Activated CD8-positive, alpha-beta T cell treated with anti-CD3 and anti-CD28 coated beads for 36 hours (primary cell): Measurements from ENCODE around the gene CERS1. TPM values are rescaled to one million over a fixed set of nuclear protein-coding genes. Genes with fewer than 3 reads are reported as not detected.

Source experiments
- ATAC-seq: fragments of 200-7000 bp; cut with Tn5 transposase; one replicate; pipeline ENCODE4 v1.10.0; 2021; ENCODE audit warnings: mild to moderate bottlenecking, moderate library complexity
- CTCF ChIA-PET: fragments of 350-600 bp; sonication (Branson Sonifier 250); formaldehyde crosslinking; loops from one replicate; lab custom pipeline; 2021; ENCODE audit warnings: antibody characterized with exemption; lab: Charles Lee
- POLR2A ChIA-PET: fragments of 350-600 bp; sonication (Branson Sonifier 250); formaldehyde crosslinking; loops from one replicate; lab custom pipeline; 2021; ENCODE audit warnings: antibody characterized with exemption; lab: Charles Lee
- DNase-seq: peaks from one replicate; pipeline ENCODE4 v3.0.0-alpha.2; 2020
- H3K27ac Mint-ChIP-seq: one replicate; pipeline ENCODE4 v1.8.0; 2021; ENCODE audit warnings: mild to moderate bottlenecking, mixed read lengths
- H3K27me3 Mint-ChIP-seq: one replicate; pipeline ENCODE4 v1.8.0; 2021; ENCODE audit warnings: mixed read lengths
- H3K36me3 Mint-ChIP-seq: one replicate; pipeline ENCODE4 v1.8.0; 2021; ENCODE audit warnings: low read depth, mixed read lengths
- H3K4me1 Mint-ChIP-seq: one replicate; pipeline ENCODE4 v1.8.0; 2021; ENCODE audit warnings: low read depth, mixed read lengths
- H3K4me3 Mint-ChIP-seq: one replicate; pipeline ENCODE4 v1.8.0; 2021; ENCODE audit warnings: mild to moderate bottlenecking, moderate library complexity, mixed read lengths
- H3K9me3 Mint-ChIP-seq: one replicate; pipeline ENCODE4 v1.8.0; 2021; ENCODE audit warnings: mixed read lengths
- intact Hi-C: fragments of 100-400 bp; cut with micrococcal nuclease; formaldehyde crosslinking; loops from one replicate; pipeline ENCODE4 v1.10.0; 2022
- total RNA-seq, 2 experiments: library from RNA; stranded (reverse); gene quantifications; one replicate each; pipeline ENCODE4 v1.2.3, GENCODE V29; 2021
- TF ChIP-seq, protein P1 (sequence below): fragments of 200-600 bp; IDR thresholded peaks from one replicate; pipeline ENCODE4 v1.8.0; 2022; ENCODE audit warnings: antibody characterized with exemption, mild to moderate bottlenecking

The CERS1 gene
- total RNA-seq, 2 experiments from 2014 or later: 0.18 to 0.36 TPM

GRCh38 chr19:18898607-18899408 is 2.9 kb upstream of the CERS1 start:
- DNase-seq (no peak), ATAC-seq (no peak)
- H3K36me3 Mint-ChIP-seq: peaks cover 12% of the 10 kb centered on the region
- no peak overlapping the region for H3K27ac Mint-ChIP-seq
- H3K9me3 Mint-ChIP-seq: no peaks in the 10 kb centered on the region
- intact Hi-C loops: no loop called here
- H3K4me1 Mint-ChIP-seq: peaks cover 2% of the 10 kb centered on the region
- H3K27me3 Mint-ChIP-seq: peaks cover 22% of the 10 kb centered on the region
- ChIA-PET POLR2A (no interaction called here), CTCF (no interaction called here)
- no peak overlapping the region for H3K4me3 Mint-ChIP-seq
- TF ChIP-seq, protein P1, sequence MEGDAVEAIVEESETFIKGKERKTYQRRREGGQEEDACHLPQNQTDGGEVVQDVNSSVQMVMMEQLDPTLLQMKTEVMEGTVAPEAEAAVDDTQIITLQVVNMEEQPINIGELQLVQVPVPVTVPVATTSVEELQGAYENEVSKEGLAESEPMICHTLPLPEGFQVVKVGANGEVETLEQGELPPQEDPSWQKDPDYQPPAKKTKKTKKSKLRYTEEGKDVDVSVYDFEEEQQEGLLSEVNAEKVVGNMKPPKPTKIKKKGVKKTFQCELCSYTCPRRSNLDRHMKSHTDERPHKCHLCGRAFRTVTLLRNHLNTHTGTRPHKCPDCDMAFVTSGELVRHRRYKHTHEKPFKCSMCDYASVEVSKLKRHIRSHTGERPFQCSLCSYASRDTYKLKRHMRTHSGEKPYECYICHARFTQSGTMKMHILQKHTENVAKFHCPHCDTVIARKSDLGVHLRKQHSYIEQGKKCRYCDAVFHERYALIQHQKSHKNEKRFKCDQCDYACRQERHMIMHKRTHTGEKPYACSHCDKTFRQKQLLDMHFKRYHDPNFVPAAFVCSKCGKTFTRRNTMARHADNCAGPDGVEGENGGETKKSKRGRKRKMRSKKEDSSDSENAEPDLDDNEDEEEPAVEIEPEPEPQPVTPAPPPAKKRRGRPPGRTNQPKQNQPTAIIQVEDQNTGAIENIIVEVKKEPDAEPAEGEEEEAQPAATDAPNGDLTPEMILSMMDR: no peak

DNA sequence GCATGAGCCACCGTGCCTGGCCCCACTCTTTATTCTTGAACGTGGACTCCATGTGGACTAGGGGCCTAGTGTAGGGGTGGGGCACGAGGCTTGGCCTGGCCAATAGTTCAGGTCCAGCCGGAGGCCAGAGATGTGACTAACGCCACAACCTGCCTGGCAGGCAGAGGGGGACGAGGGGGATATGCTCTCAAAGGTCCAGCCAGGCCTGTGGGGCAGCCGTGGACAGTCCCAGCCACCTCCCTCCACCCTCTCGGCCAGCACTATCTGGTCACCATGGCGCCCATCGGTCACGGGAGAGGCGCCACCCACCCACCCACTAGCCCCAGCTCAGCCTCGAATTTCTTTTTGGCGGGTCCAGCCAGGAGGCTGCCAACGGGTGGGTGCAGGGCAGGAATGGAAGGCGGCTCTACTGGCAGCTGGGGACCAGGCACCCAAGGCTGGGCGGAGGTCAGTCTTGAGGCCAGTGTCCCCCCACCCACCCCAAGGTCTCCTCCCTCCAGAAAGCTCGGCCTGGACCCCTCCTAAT is 2.2 kb upstream of the CERS1 start:
- ATAC-seq (no peak), DNase-seq (no peak)
- ChIA-PET CTCF (no interaction called here), POLR2A (no interaction called here)
- H3K36me3 Mint-ChIP-seq: peaks cover 12% of the 10 kb centered on the region
- intact Hi-C loops: no loop called here
- H3K4me1 Mint-ChIP-seq: peaks cover 2% of the 10 kb centered on the region
- H3K27ac Mint-ChIP-seq: no peak overlapping the region
- TF ChIP-seq, protein P1: no peak
- peaks cover 26% of the 10 kb centered on the region for H3K27me3 Mint-ChIP-seq
- no peaks in the 10 kb centered on the region for H3K9me3 Mint-ChIP-seq
- no peak overlapping the region for H3K4me3 Mint-ChIP-seq

- intact Hi-C loops: no loop called here
- no peak for DNase-seq
- no peak overlapping the region for H3K4me3 Mint-ChIP-seq
- POLR2A ChIA-PET: interaction anchor here (0.6 kb wide), 1 partner anchor 317 kb away, joined by 3 read pairs; no protein-coding TSS in a partner anchor
- no peak overlapping the region for H3K27ac Mint-ChIP-seq
- H3K4me1 Mint-ChIP-seq: peaks cover 2% of the 10 kb centered on the region
- H3K36me3 Mint-ChIP-seq: peaks cover 12% of the 10 kb centered on the region
- TF ChIP-seq, protein P1: no peak
- no peaks in the 10 kb centered on the region for H3K9me3 Mint-ChIP-seq
- peaks cover 28% of the 10 kb centered on the region for H3K27me3 Mint-ChIP-seq
- no peak for ATAC-seq
- CTCF ChIA-PET: no interaction called here
These were observed 1.4 kb upstream of the CERS1 start for GRCh38 chr19:18897094-18898029.

DNA sequence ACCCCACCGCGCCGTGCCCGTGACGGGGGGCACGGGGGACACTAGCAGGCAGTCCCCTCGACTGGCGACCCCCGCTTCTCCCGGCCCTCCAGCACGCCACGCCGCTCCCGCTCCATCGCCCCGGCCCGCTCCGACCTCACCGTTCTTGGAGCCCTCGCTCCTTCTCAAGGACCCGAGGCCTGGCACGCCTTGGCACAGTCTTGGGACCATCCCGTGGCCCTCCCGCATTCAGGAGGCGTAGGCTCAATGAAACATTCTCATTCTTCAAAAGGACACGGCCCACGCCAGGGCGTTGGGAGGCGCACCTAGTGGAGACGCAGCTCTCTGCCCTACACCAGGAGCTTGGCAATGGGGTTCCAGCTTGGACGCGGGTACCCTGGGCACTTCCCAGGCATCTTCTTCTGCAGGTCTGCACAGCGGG is 473 bp upstream of the CERS1 start:
- H3K27ac Mint-ChIP-seq: no peak overlapping the region
- peaks cover 9% of the 10 kb centered on the region for H3K36me3 Mint-ChIP-seq
- intact Hi-C loops: no loop called here
- ChIA-PET POLR2A (interaction anchor here (1.2 to 2.1 kb wide), 2 partner anchors 15 to 22 kb away, joined by 3 to 11 read pairs; partner anchors contain the start of genes COPE and DDX49), CTCF (no interaction called here)
- ATAC-seq (no peak), DNase-seq (no peak)
- TF ChIP-seq, protein P1: no peak
- H3K4me3 Mint-ChIP-seq: peak overlapping the region; percentile 59
- H3K4me1 Mint-ChIP-seq: peaks cover 2% of the 10 kb centered on the region
- no peaks in the 10 kb centered on the region for H3K9me3 Mint-ChIP-seq
- peaks cover 28% of the 10 kb centered on the region for H3K27me3 Mint-ChIP-seq
